Hepatocyte (in vitro differentiated cells): ENCODE data around the gene DYDC1.

ENCODE experiments used
- EZH2phosphoT487 ChIP-seq: fragments of 200-600 bp; sonication (generic); IDR thresholded peaks from one replicate; pipeline ENCODE4 v1.6.1; 2018; ENCODE audit warnings: antibody characterized with exemption, mild to moderate bottlenecking, low read depth, moderate library complexity; ENCODE audit not compliant: unreplicated experiment, severe bottlenecking
- TF ChIP-seq, protein P1 (sequence below): fragments of 200-600 bp; sonication (generic); IDR thresholded peaks from 2 replicates; pipeline ENCODE4 v1.5.1; 2016; ENCODE audit warnings: antibody characterized with exemption, mild to moderate bottlenecking; ENCODE audit not compliant: poor library complexity

DNA sequence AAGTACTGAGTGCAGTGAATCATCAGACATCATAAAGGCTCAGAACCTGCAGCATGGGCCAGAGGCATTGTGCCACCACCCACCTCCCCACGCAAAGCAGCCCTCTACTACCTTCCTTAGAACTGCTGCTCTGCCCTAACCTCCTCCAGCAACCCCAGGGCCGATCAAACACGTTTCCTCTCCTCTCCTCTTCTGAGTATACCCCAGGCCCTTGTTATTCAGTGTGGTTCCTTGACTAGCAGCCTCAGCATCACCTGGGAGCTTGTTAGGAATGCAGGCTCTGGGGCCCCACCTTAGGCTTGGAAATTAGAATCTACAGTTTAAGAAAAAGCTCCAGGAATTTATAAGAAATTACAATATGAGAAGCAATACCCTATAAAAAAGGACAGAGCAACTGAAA, 33.2 kb downstream of the DYDC1 start:
- TF ChIP-seq, protein P1, sequence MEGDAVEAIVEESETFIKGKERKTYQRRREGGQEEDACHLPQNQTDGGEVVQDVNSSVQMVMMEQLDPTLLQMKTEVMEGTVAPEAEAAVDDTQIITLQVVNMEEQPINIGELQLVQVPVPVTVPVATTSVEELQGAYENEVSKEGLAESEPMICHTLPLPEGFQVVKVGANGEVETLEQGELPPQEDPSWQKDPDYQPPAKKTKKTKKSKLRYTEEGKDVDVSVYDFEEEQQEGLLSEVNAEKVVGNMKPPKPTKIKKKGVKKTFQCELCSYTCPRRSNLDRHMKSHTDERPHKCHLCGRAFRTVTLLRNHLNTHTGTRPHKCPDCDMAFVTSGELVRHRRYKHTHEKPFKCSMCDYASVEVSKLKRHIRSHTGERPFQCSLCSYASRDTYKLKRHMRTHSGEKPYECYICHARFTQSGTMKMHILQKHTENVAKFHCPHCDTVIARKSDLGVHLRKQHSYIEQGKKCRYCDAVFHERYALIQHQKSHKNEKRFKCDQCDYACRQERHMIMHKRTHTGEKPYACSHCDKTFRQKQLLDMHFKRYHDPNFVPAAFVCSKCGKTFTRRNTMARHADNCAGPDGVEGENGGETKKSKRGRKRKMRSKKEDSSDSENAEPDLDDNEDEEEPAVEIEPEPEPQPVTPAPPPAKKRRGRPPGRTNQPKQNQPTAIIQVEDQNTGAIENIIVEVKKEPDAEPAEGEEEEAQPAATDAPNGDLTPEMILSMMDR = no peak
- no peak for TF ChIP-seq EZH2phosphoT487
